NT2/D1 (cell line): ENCODE measurements around the gene RHCG.

Source experiments
- YY1 ChIP-seq: IDR thresholded peaks from 2 replicates; pipeline ENCODE4 v1.6.1; 2011; ENCODE audit not compliant: insufficient read length, insufficient read depth
- ZNF274 ChIP-seq: IDR thresholded peaks from 2 replicates; pipeline ENCODE4 v1.6.1; 2011; ENCODE audit warnings: mild to moderate bottlenecking, low read depth, low read length

DNA sequence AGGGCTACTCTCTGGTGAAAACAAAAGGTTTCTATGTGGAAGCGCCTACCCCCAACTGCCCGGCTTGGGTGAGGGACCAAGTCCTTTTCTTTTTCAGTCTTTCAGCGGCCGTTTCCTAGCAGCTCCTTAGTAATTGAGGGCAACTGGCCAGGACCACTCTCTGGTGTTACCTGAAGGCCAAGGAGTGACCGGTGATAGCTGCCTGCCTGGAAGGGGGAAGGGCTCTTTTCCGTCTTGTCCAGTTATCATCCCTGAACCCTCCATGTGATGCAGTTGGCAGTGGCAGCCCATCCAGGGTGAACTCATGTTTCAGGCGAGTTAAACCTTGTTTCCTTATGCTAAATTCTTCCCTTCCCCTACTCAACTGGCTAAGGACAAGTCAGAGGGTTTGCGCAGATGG is 33.3 kb downstream of the RHCG start:
- TF ChIP-seq ZNF274 (no peak), YY1 (no peak)
